ENCODE measurements around the gene TBX10. TPM values are rescaled to one million over a fixed set of nuclear protein-coding genes. Genes with fewer than 3 reads are reported as not detected.

The TBX10 gene
- polyA plus RNA-seq, 4 donors: 4.3 to 69.4 (median 27.9) TPM

GRCh38 chr11:67649634-67650510 lies 10.3 kb upstream of the TBX10 start:
- Histone ChIP-seq H3K27me3 (ENCODE audit: control insufficient read depth in 3 of 3, insufficient read depth in 3 of 3, low read length in 3 of 3) (peaks cover 0 to 1% (median 0%) of the 10 kb centered on the region in 3 donors), H3K4me1 (ENCODE audit: control insufficient read depth in 3 of 3, insufficient read depth in 2 of 3, low read depth in 1 of 3, low read length in 2 of 3) (peaks cover 2 to 48% (median 6%) of the 10 kb centered on the region in 3 donors), H3K9me3 (ENCODE audit: control insufficient read depth in 2 of 2, insufficient read depth in 1 of 2, low read depth in 1 of 2, low read length in 1 of 2) (no peaks in the 10 kb centered on the region), H3K27ac (ENCODE audit: low read depth in 1 of 3, low read length in 2 of 3) (peak overlapping the region; percentile 83 to 93 (median 83)), H3K36me3 (ENCODE audit: control insufficient read depth in 3 of 3, insufficient read depth in 2 of 3, low read depth in 1 of 3, low read length in 3 of 3) (peaks cover 0 to 20% (median 0%) of the 10 kb centered on the region in 3 donors), H3K4me3 (ENCODE audit: low read depth in 1 of 3, low read length in 3 of 3) (peak overlapping the region in 2 of 3 donors; percentile 52 to 58)
- 68 to 77% (median 69%) methylated on average over 22 of the region's 22 CpGs for WGBS, 3 donors
- FAIRE-seq (no peak), DNase-seq (peak in 1 of 2 donors; percentile 59)

GRCh38 chr11:67648796-67649613 lies 9.4 kb upstream of the TBX10 start:
- 65 to 81% (median 71%) methylated on average over 12 of the region's 12 CpGs for WGBS, 3 donors
- H3K4me3 ChIP-seq (ENCODE audit: low read depth in 1 of 3, low read length in 3 of 3): no peak overlapping the region
- DNase-seq (no peak), FAIRE-seq (no peak)
- H3K4me1 ChIP-seq (ENCODE audit: control insufficient read depth in 3 of 3, insufficient read depth in 2 of 3, low read depth in 1 of 3, low read length in 2 of 3): peaks cover 2 to 48% (median 6%) of the 10 kb centered on the region in 3 donors
- peaks cover 0 to 2% of the 10 kb centered on the region in 2 donors for H3K9me3 ChIP-seq (ENCODE audit: control insufficient read depth in 2 of 2, insufficient read depth in 1 of 2, low read depth in 1 of 2, low read length in 1 of 2)
- peak overlapping the region in 1 of 3 donors; percentile 82 for H3K27ac ChIP-seq (ENCODE audit: low read depth in 1 of 3, low read length in 2 of 3)
- peaks cover 0 to 1% (median 0%) of the 10 kb centered on the region in 3 donors for H3K27me3 ChIP-seq (ENCODE audit: control insufficient read depth in 3 of 3, insufficient read depth in 3 of 3, low read length in 3 of 3)
- H3K36me3 ChIP-seq (ENCODE audit: control insufficient read depth in 3 of 3, insufficient read depth in 2 of 3, low read depth in 1 of 3, low read length in 3 of 3): peaks cover 0 to 29% (median 0%) of the 10 kb centered on the region in 3 donors

DNA sequence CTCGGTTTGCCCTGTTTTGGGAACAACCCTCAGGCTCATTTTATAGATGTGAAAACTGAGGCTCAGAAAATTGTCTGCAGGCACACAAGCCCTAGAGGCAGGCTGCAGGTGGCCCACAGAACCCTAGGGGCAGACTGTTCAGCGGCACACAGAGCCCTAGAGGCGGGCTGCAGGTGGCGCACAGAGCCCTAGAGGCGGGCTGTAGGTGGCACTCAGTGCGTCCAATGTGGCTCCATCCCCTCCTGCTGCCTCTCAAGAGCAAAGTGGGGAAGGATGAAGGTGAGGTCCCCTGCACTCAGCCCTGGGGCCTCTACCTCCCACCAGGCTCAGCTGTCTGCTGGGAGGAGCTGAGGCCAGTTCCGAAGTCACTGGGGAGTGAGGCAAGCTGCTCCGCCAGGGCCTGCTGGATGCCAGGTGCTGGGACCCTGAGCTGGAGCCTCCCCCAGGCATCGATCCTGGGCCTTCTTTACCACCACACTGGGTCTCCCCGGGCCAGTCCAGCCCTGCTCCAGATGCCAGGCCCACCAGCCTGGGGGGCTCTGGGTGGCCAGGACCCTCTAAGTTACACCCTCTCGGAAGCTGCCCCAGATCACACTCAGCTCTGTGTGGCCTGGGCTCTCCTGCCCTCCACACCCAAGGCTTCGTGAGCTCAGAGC lies 8.7 kb upstream of the TBX10 start:
- H3K27me3 ChIP-seq (ENCODE audit: control insufficient read depth in 3 of 3, insufficient read depth in 3 of 3, low read length in 3 of 3): peaks cover 0 to 1% (median 0%) of the 10 kb centered on the region in 3 donors
- H3K4me3 ChIP-seq (ENCODE audit: low read depth in 1 of 3, low read length in 3 of 3): no peak overlapping the region
- peaks cover 2 to 48% (median 6%) of the 10 kb centered on the region in 3 donors for H3K4me1 ChIP-seq (ENCODE audit: control insufficient read depth in 3 of 3, insufficient read depth in 2 of 3, low read depth in 1 of 3, low read length in 2 of 3)
- FAIRE-seq: no peak
- H3K36me3 ChIP-seq (ENCODE audit: control insufficient read depth in 3 of 3, insufficient read depth in 2 of 3, low read depth in 1 of 3, low read length in 3 of 3): peaks cover 0 to 34% (median 0%) of the 10 kb centered on the region in 3 donors
- 38 to 60% (median 47%) methylated on average over 11 to 12 of the region's 12 CpGs for WGBS, 3 donors
- peak overlapping the region in 2 of 3 donors; percentile 66 to 82 for H3K27ac ChIP-seq (ENCODE audit: low read depth in 1 of 3, low read length in 2 of 3)
- peak; percentile 46 to 73 for DNase-seq
- peaks cover 0 to 7% of the 10 kb centered on the region in 2 donors for H3K9me3 ChIP-seq (ENCODE audit: control insufficient read depth in 2 of 2, insufficient read depth in 1 of 2, low read depth in 1 of 2, low read length in 1 of 2)

DNA sequence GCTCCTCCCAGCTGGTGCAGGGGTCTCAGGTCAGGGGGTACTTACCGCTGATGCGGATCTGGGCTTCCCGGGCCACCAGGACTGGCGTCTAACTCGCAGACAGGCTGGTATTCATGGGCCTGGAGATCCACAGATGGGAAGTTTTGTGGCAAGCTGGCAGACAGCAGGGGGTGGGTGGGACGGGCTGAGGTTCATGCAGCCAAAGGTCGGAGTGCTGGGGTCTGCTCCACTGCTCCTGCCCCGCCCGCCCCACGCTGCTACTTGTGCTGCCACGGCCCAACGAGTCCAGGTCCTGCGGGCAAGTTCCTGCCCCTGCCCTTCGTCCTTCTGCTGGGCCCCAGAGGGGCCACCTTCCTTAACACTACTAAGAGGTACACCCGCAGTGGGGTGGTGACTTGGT lies 7.9 kb upstream of the TBX10 start:
- 34 to 62% (median 45%) methylated on average over 14 to 15 of the region's 15 CpGs for WGBS, 3 donors
- Histone ChIP-seq H3K4me1 (ENCODE audit: control insufficient read depth in 3 of 3, insufficient read depth in 2 of 3, low read depth in 1 of 3, low read length in 2 of 3) (peaks cover 2 to 44% (median 6%) of the 10 kb centered on the region in 3 donors), H3K27me3 (ENCODE audit: control insufficient read depth in 3 of 3, insufficient read depth in 3 of 3, low read length in 3 of 3) (peaks cover 0 to 1% (median 0%) of the 10 kb centered on the region in 3 donors), H3K9me3 (ENCODE audit: control insufficient read depth in 2 of 2, insufficient read depth in 1 of 2, low read depth in 1 of 2, low read length in 1 of 2) (peaks cover 0 to 7% of the 10 kb centered on the region in 2 donors), H3K4me3 (ENCODE audit: low read depth in 1 of 3, low read length in 3 of 3) (peak overlapping the region in 1 of 3 donors; percentile 46), H3K27ac (ENCODE audit: low read depth in 1 of 3, low read length in 2 of 3) (peak overlapping the region; percentile 9 to 82 (median 66)), H3K36me3 (ENCODE audit: control insufficient read depth in 3 of 3, insufficient read depth in 2 of 3, low read depth in 1 of 3, low read length in 3 of 3) (peaks cover 0 to 40% (median 0%) of the 10 kb centered on the region in 3 donors)
- FAIRE-seq (no peak), DNase-seq (peak; percentile 64 to 67)

GRCh38 chr11:67646535-67647336 lies 7.2 kb upstream of the TBX10 start:
- H3K4me3 ChIP-seq (ENCODE audit: low read depth in 1 of 3, low read length in 3 of 3): peak overlapping the region in 1 of 3 donors; percentile 46
- H3K36me3 ChIP-seq (ENCODE audit: control insufficient read depth in 3 of 3, insufficient read depth in 2 of 3, low read depth in 1 of 3, low read length in 3 of 3): peaks cover 0 to 47% (median 0%) of the 10 kb centered on the region in 3 donors
- DNase-seq: peak in 1 of 2 donors; percentile 88
- no peak for FAIRE-seq
- H3K4me1 ChIP-seq (ENCODE audit: control insufficient read depth in 3 of 3, insufficient read depth in 2 of 3, low read depth in 1 of 3, low read length in 2 of 3): peaks cover 2 to 38% (median 6%) of the 10 kb centered on the region in 3 donors
- peaks cover 0 to 7% of the 10 kb centered on the region in 2 donors for H3K9me3 ChIP-seq (ENCODE audit: control insufficient read depth in 2 of 2, insufficient read depth in 1 of 2, low read depth in 1 of 2, low read length in 1 of 2)
- peak overlapping the region in 2 of 3 donors; percentile 34 to 82 for H3K27ac ChIP-seq (ENCODE audit: low read depth in 1 of 3, low read length in 2 of 3)
- H3K27me3 ChIP-seq (ENCODE audit: control insufficient read depth in 3 of 3, insufficient read depth in 3 of 3, low read length in 3 of 3): peaks cover 0 to 1% (median 0%) of the 10 kb centered on the region in 3 donors
- 11 to 52% (median 13%) methylated on average over 24 of the region's 24 CpGs for WGBS, 3 donors

- FAIRE-seq (no peak), DNase-seq (no peak)
- H3K27ac ChIP-seq (ENCODE audit: low read depth in 1 of 3, low read length in 2 of 3): peak overlapping the region in 2 of 3 donors; percentile 34 to 48
- peak overlapping the region in 1 of 3 donors; percentile 46 for H3K4me3 ChIP-seq (ENCODE audit: low read depth in 1 of 3, low read length in 3 of 3)
- H3K4me1 ChIP-seq (ENCODE audit: control insufficient read depth in 3 of 3, insufficient read depth in 2 of 3, low read depth in 1 of 3, low read length in 2 of 3): peaks cover 2 to 37% (median 6%) of the 10 kb centered on the region in 3 donors
- 82 to 87% (median 82%) methylated on average over 22 to 24 of the region's 24 CpGs for WGBS, 3 donors
- peaks cover 0 to 1% (median 0%) of the 10 kb centered on the region in 3 donors for H3K27me3 ChIP-seq (ENCODE audit: control insufficient read depth in 3 of 3, insufficient read depth in 3 of 3, low read length in 3 of 3)
- H3K36me3 ChIP-seq (ENCODE audit: control insufficient read depth in 3 of 3, insufficient read depth in 2 of 3, low read depth in 1 of 3, low read length in 3 of 3): peaks cover 0 to 47% (median 0%) of the 10 kb centered on the region in 3 donors
- peaks cover 0 to 7% of the 10 kb centered on the region in 2 donors for H3K9me3 ChIP-seq (ENCODE audit: control insufficient read depth in 2 of 2, insufficient read depth in 1 of 2, low read depth in 1 of 2, low read length in 1 of 2)
These were observed 6.2 kb upstream of the TBX10 start for GRCh38 chr11:67645521-67646461.
